GM12878 (cell line): ENCODE results near the gene SURF6. TPM values are rescaled to one million over a fixed set of nuclear protein-coding genes. Genes with fewer than 3 reads are reported as not detected.
A peak's percentile ranks its signal among the peaks of the same experiment; 100 is the strongest.

Experiments used
- CEBPZ ChIP-seq: fragments of 150-350 bp; IDR thresholded peaks from 2 replicates; pipeline ENCODE4 v1.6.1; 2016; ENCODE audit warnings: low read depth, low read length
- CHD1 ChIP-seq: IDR thresholded peaks from 2 replicates; pipeline ENCODE4 v1.6.1; 2012; ENCODE audit warnings: low read depth, low read length, improper control_type of control experiment
- ETV6 ChIP-seq, 2 experiments: fragments of 450-650 bp in 1 of 2; IDR thresholded peaks in 1 of 2; conservative IDR thresholded peaks in 1 of 2; 2 replicates each; pipeline ENCODE4 v1.6.1; 2014; ENCODE audit warnings: antibody characterized with exemption in 1 of 2, borderline replicate concordance in 1 of 2, low read depth in 1 of 2, mild to moderate bottlenecking in 1 of 2, moderate library complexity in 1 of 2
- EZH2 ChIP-seq: IDR thresholded peaks from 2 replicates; pipeline ENCODE4 v1.6.1; 2012; ENCODE audit warnings: low read depth, mild to moderate bottlenecking, control low read depth, inconsistent platforms, low read length, borderline replicate concordance; ENCODE audit not compliant: control insufficient read depth
- IRF4 ChIP-seq: IDR thresholded peaks from 2 replicates; pipeline ENCODE4 v1.6.1; 2011; ENCODE audit warnings: low read depth, low read length
- JUND ChIP-seq: IDR thresholded peaks from 2 replicates; pipeline ENCODE4 v1.6.1; 2012; ENCODE audit warnings: low read depth, mild to moderate bottlenecking, low read length, improper control_type of control experiment, moderate library complexity
- MTA2 ChIP-seq: fragments of 450-650 bp; IDR thresholded peaks from 2 replicates; pipeline ENCODE4 v1.6.1; 2016; ENCODE audit warnings: low read depth, mild to moderate bottlenecking, moderate library complexity
- NKRF ChIP-seq: fragments of 450-650 bp; conservative IDR thresholded peaks from 2 replicates; pipeline ENCODE4 v1.6.1; 2017; ENCODE audit warnings: mild to moderate bottlenecking, moderate library complexity
- SMC3 ChIP-seq: IDR thresholded peaks from 2 replicates; pipeline ENCODE4 v1.6.1; 2011; ENCODE audit warnings: low read length, improper control_type of control experiment, borderline replicate concordance
- TBL1XR1 ChIP-seq: IDR thresholded peaks from 2 replicates; pipeline ENCODE4 v1.6.1; 2012; ENCODE audit warnings: low read depth, low read length, improper control_type of control experiment
- USF1 ChIP-seq: IDR thresholded peaks from 2 replicates; pipeline ENCODE4 v1.6.1; 2011; ENCODE audit warnings: borderline replicate concordance, low read depth, mild to moderate bottlenecking, moderate library complexity, mixed read lengths, low read length; ENCODE audit not compliant: insufficient read depth; ENCODE audit errors: extremely low read length
- WRNIP1 ChIP-seq: IDR thresholded peaks from 2 replicates; pipeline ENCODE4 v1.6.1; 2011; ENCODE audit warnings: low read depth, low read length, improper control_type of control experiment, borderline replicate concordance
- ZBTB11 ChIP-seq: fragments of 450-650 bp; formaldehyde crosslinking; IDR thresholded peaks from 2 replicates; pipeline ENCODE4 v1.5.0; 2022; ENCODE audit warnings: mild to moderate bottlenecking, missing genetic modification characterization
- ZSCAN29 ChIP-seq: fragments of 450-650 bp; IDR thresholded peaks from 2 replicates; pipeline ENCODE4 v1.6.1; 2017; ENCODE audit warnings: mild to moderate bottlenecking, moderate library complexity
- polyA plus RNA-seq, 11 experiments: library from polyadenylated mRNA; depleted of rRNA in 4 of 11; unstranded in 6 of 11; stranded (reverse) in 5 of 11; fragments of >200 nt; fragmentation: Nextera tagmentation in 4 of 11; fragmentation: Illumina TruSeq in 1 of 11; extraction: Ambion mirVana in 4 of 11; extraction: Trizol in 1 of 11; gene quantifications; 1 replicate in 1 of 11; 2 replicates in 10 of 11; pipeline versions ENCODE4 v1.2.1 to v1.2.3, GENCODE V29; 2011 to 2016; ENCODE audit warnings: inconsistent platforms in 2 of 11, missing spikeins in 2 of 11, low read depth in 1 of 11
- total RNA-seq, 4 experiments: library from RNA; depleted of rRNA in 3 of 4; stranded (reverse); fragments of >200 nt in 3 of 4; fragmentation: Illumina TruSeq in 1 of 4; extraction: Trizol in 1 of 4; gene quantifications; 2 replicates each; pipeline versions ENCODE4 v1.2.1 to v1.2.3, GENCODE V29; 2013 to 2021

The SURF6 gene
- total and polyA plus RNA-seq, 10 of the 15 experiments (the other 5 are each of a cell fraction or from before 2014, with no cell fraction given) = 2.2 to 27.2 (median 15.1) TPM

- TF ChIP-seq NKRF = peak; percentile 85
- TF ChIP-seq ZSCAN29 = no peak
- TF ChIP-seq USF1 = no peak
- TF ChIP-seq ETV6 (conservative IDR thresholded peaks at IDR 0.05 in 1 of 2, IDR thresholded peaks at IDR 0.05 in 1 of 2; ENCODE audit: borderline replicate concordance in 1 of 2, low read depth in 1 of 2) = no peak
- TF ChIP-seq IRF4 = peak; percentile 57; the same call in 1 of the 2 replicates
- no peak for TF ChIP-seq EZH2
- no peak for TF ChIP-seq ZBTB11 (CRISPR knock-in tag)
- no peak for TF ChIP-seq CEBPZ
- TF ChIP-seq WRNIP1 = no peak
- no peak for TF ChIP-seq SMC3
- TF ChIP-seq JUND = no peak
- TF ChIP-seq MTA2 = no peak
- no peak for TF ChIP-seq TBL1XR1
- peak; percentile 90 for TF ChIP-seq CHD1
Observed at GRCh38 chr9:133347985-133348717, 12.2 kb upstream of the SURF6 start, which contains the start of the genes MED22 and RPL7A (continued).
